HepG2 (cell line): ENCODE measurements around the gene RBM26. TPM values are rescaled to one million over a fixed set of nuclear protein-coding genes. Genes with fewer than 3 reads are reported as not detected.

Source experiments
- ATAC-seq: fragments of 200-7000 bp; cut with Tn5 transposase; 3 replicates; pipeline ENCODE4 v1.9.1; 2020; ENCODE audit warnings: mild to moderate bottlenecking, moderate library complexity
- BruUV-seq: library from RNA; stranded (reverse); fragments of 400-500 nt; replicated peaks from 2 replicates; lab custom pipeline; 2021; lab: Mats Ljungman, UMichigan
- CTCF ChIA-PET: fragments of 300-600 bp; formaldehyde crosslinking; extraction: SDS; loops from one replicate; lab custom pipeline; 2021; ENCODE audit warnings: low total read pairs, inconsistent platforms, low intra/inter-chr PET ratio; lab: Yijun Ruan, JAX
- POLR2A ChIA-PET: fragments of 350-600 bp; sonication (Branson Sonifier 250); formaldehyde crosslinking; loops from one replicate; lab custom pipeline; 2020; ENCODE audit warnings: antibody characterized with exemption, inconsistent platforms; lab: Yijun Ruan, JAX
- DNase-seq: peaks from one replicate; pipeline ENCODE4 v3.0.0-alpha.2; 2015; ENCODE audit warnings: low spot score
- FAIRE-seq: peaks from 3 replicates; lab custom pipeline; 2011; peaks lifted over from hg19 to GRCh38; lab: Jason Lieb, UNC
- H2AFZ ChIP-seq: one replicate; pipeline ENCODE4 v1.6.1; 2011; ENCODE audit warnings: low read length, inconsistent platforms
- H3K27ac ChIP-seq: fragments of 300-600 bp; 3 replicates; pipeline ENCODE4 v1.8.0; 2011; ENCODE audit warnings: mixed run types, mild to moderate bottlenecking, mixed read lengths, low read length, inconsistent platforms; ENCODE audit not compliant: insufficient read depth; ENCODE audit errors: extremely low read length
- H3K27me3 ChIP-seq, 2 experiments: fragments of 200-600 bp in 1 of 2; 2 replicates in 1 of 2; 3 replicates in 1 of 2; pipeline versions ENCODE4 v1.6.0 to v1.8.0; 2011; ENCODE audit warnings: low read length in 2 of 2, mild to moderate bottlenecking in 2 of 2, moderate library complexity in 2 of 2, inconsistent platforms in 1 of 2; ENCODE audit not compliant: insufficient read depth in 2 of 2, control insufficient read depth in 1 of 2
- H3K36me3 ChIP-seq, 2 experiments: fragments of 200-600 bp in 1 of 2; replicated peaks in 1 of 2; 2 replicates in 1 of 2; 3 replicates in 1 of 2; pipeline versions ENCODE4 v1.5.1 to v1.8.0; 2011; ENCODE audit warnings: low read length in 2 of 2, inconsistent platforms in 1 of 2; ENCODE audit not compliant: insufficient read depth in 2 of 2, control insufficient read depth in 1 of 2
- H3K4me1 ChIP-seq: 2 replicates; pipeline ENCODE4 v1.5.1; 2012; ENCODE audit warnings: low read length, inconsistent platforms; ENCODE audit not compliant: insufficient read depth
- H3K4me2 ChIP-seq: 2 replicates; pipeline ENCODE4 v1.6.0; 2011; ENCODE audit warnings: low read depth, low read length, inconsistent platforms
- H3K4me3 ChIP-seq, 3 experiments: fragments of 200-600 bp in 1 of 3; sonication (generic), shearing (Covaris generic) in 1 of 3; replicated peaks in 1 of 3; 2 replicates each; pipeline ENCODE4 v1.5.1; 2011 to 2016; ENCODE audit warnings: low read length in 3 of 3, inconsistent platforms in 2 of 3, low read depth in 2 of 3, mild to moderate bottlenecking in 2 of 3, control low read depth in 1 of 3, mixed read lengths in 1 of 3; ENCODE audit not compliant: insufficient read depth in 1 of 3
- H3K79me2 ChIP-seq: one replicate; pipeline ENCODE4 v1.6.1; 2011; ENCODE audit warnings: low read length, inconsistent platforms; ENCODE audit not compliant: insufficient read depth
- H3K9ac ChIP-seq: 2 replicates; pipeline ENCODE4 v1.6.0; 2011; ENCODE audit warnings: mild to moderate bottlenecking, low read depth, low read length, inconsistent platforms; ENCODE audit not compliant: insufficient read depth
- H3K9me3 ChIP-seq: 2 replicates; pipeline ENCODE4 v1.5.1; 2012; ENCODE audit warnings: mild to moderate bottlenecking, low read length
- H4K20me1 ChIP-seq: 2 replicates; pipeline ENCODE4 v1.6.0; 2011; ENCODE audit warnings: inconsistent platforms, mild to moderate bottlenecking, low read length, moderate library complexity; ENCODE audit not compliant: insufficient read depth
- ARNTL ChIP-seq: sonication (generic); formaldehyde crosslinking; IDR thresholded peaks from 2 replicates; pipeline ENCODE4 v1.4.0; 2020; ENCODE audit warnings: mild to moderate bottlenecking, missing genetic modification reagents
- GATA4 ChIP-seq: sonication (generic); IDR thresholded peaks from 2 replicates; pipeline ENCODE4 v1.6.1; 2016; ENCODE audit warnings: antibody characterized with exemption, low read depth, borderline replicate concordance
- KDM3A ChIP-seq: IDR thresholded peaks from 2 replicates; pipeline ENCODE4 v1.6.1; 2018; ENCODE audit warnings: low read depth, missing compliant biosample characterization
- KDM4B ChIP-seq: sonication (generic); formaldehyde crosslinking; IDR thresholded peaks from 2 replicates; pipeline ENCODE4 v1.4.0; 2020; ENCODE audit warnings: missing genetic modification reagents
- NAIF1 ChIP-seq: sonication (generic); formaldehyde crosslinking; IDR thresholded peaks from 2 replicates; pipeline ENCODE4 v1.5.0; 2020; ENCODE audit warnings: mild to moderate bottlenecking, missing genetic modification reagents, borderline replicate concordance
- SRF ChIP-seq: IDR thresholded peaks from 2 replicates; pipeline ENCODE4 v1.6.1; 2011; ENCODE audit warnings: mild to moderate bottlenecking, low read depth, low read length, moderate library complexity
- ZBTB3 ChIP-seq: sonication (generic); formaldehyde crosslinking; IDR thresholded peaks from 2 replicates; pipeline ENCODE4 v1.4.0; 2020; ENCODE audit warnings: low read depth, mild to moderate bottlenecking, moderate library complexity, missing genetic modification reagents, borderline replicate concordance
- ZMYM2 ChIP-seq: sonication (generic); formaldehyde crosslinking; IDR thresholded peaks from 2 replicates; pipeline ENCODE4 v1.8.0; 2022; ENCODE audit warnings: mild to moderate bottlenecking, missing genetic modification reagents
- ZNF253 ChIP-seq: sonication (generic); formaldehyde crosslinking; IDR thresholded peaks from 2 replicates; pipeline ENCODE4 v1.8.0; 2022; ENCODE audit warnings: mild to moderate bottlenecking, missing genetic modification reagents, borderline replicate concordance
- ZNF567 ChIP-seq: sonication (generic); formaldehyde crosslinking; IDR thresholded peaks from 2 replicates; pipeline ENCODE4 v1.8.1; 2023; ENCODE audit warnings: mild to moderate bottlenecking, missing genetic modification reagents, borderline replicate concordance
- ZNF598 ChIP-seq: sonication (generic); formaldehyde crosslinking; IDR thresholded peaks from 2 replicates; pipeline ENCODE4 v1.5.1; 2020; ENCODE audit warnings: mild to moderate bottlenecking, missing genetic modification reagents, borderline replicate concordance
- ZNF672 ChIP-seq: sonication (generic); formaldehyde crosslinking; IDR thresholded peaks from 2 replicates; pipeline ENCODE4 v1.8.1; 2022; ENCODE audit warnings: missing genetic modification reagents
- ZNF781 ChIP-seq: sonication (generic); formaldehyde crosslinking; IDR thresholded peaks from 2 replicates; pipeline ENCODE4 v1.5.1; 2020; ENCODE audit warnings: borderline replicate concordance, mild to moderate bottlenecking, missing genetic modification reagents; ENCODE audit errors: not compliant biosample characterization
- WGBS: methylation state at CpG from one replicate; pipeline ENCODE4 v1.1.6; 2017; ENCODE audit warnings: low lambda C conversion rate; 5-methylcytosine and 5-hydroxymethylcytosine counted together
- in situ Hi-C: cut with HindIII; loops from 2 replicates; pipeline ENCODE4 v1.10.0; 2017; ENCODE audit warnings: low pct_unique_long_range_greater_than_20kb; ENCODE audit not compliant: extremely low pct_ligation_motif_present
- intact Hi-C: fragments of 100-400 bp; cut with micrococcal nuclease; formaldehyde crosslinking; loops from one replicate; pipeline ENCODE4 v1.10.0; 2022; ENCODE audit not compliant: unreplicated experiment
- polyA plus RNA-seq, 8 experiments: library from polyadenylated mRNA; depleted of rRNA in 3 of 8; stranded (reverse) in 7 of 8; unstranded in 1 of 8; fragments of >200 nt; fragmentation: Illumina TruSeq in 4 of 8; extraction: Trizol in 4 of 8; gene quantifications; 2 replicates each; pipeline versions ENCODE4 v1.2.1 to v1.2.3, GENCODE V29; 2011 to 2016; ENCODE audit warnings: low read depth in 4 of 8, missing spikeins in 1 of 8, mixed read lengths in 1 of 8; ENCODE audit not compliant: insufficient read depth in 1 of 8
- total RNA-seq, 5 experiments: library from RNA; depleted of rRNA; stranded (reverse); fragments of >200 nt; fragmentation: Illumina TruSeq; extraction: Trizol; gene quantifications; 2 replicates each; pipeline ENCODE4 v1.2.3, GENCODE V29; 2016; ENCODE audit warnings: low read depth in 1 of 5
- TF ChIP-seq, protein P1 (sequence below): IDR thresholded peaks from 2 replicates; pipeline ENCODE4 v1.6.1; 2018; ENCODE audit warnings: missing genetic modification reagents
- TF ChIP-seq, protein P2 (sequence below): IDR thresholded peaks from 2 replicates; pipeline ENCODE4 v1.6.1; 2016; ENCODE audit warnings: low read depth
- TF ChIP-seq, protein P3 (sequence below): IDR thresholded peaks from 2 replicates; pipeline ENCODE4 v1.6.1; 2012; ENCODE audit warnings: inconsistent platforms
- TF ChIP-seq, protein P4 (sequence below): sonication (generic); formaldehyde crosslinking; IDR thresholded peaks from 2 replicates; pipeline ENCODE4 v1.4.0; 2020; ENCODE audit warnings: mild to moderate bottlenecking, low read depth, missing genetic modification reagents

The RBM26 gene
- total and polyA plus RNA-seq, 2 of the 13 experiments (the other 11 are each of a cell fraction or from before 2014, with no cell fraction given) = 19.4 to 34.4 TPM

DNA sequence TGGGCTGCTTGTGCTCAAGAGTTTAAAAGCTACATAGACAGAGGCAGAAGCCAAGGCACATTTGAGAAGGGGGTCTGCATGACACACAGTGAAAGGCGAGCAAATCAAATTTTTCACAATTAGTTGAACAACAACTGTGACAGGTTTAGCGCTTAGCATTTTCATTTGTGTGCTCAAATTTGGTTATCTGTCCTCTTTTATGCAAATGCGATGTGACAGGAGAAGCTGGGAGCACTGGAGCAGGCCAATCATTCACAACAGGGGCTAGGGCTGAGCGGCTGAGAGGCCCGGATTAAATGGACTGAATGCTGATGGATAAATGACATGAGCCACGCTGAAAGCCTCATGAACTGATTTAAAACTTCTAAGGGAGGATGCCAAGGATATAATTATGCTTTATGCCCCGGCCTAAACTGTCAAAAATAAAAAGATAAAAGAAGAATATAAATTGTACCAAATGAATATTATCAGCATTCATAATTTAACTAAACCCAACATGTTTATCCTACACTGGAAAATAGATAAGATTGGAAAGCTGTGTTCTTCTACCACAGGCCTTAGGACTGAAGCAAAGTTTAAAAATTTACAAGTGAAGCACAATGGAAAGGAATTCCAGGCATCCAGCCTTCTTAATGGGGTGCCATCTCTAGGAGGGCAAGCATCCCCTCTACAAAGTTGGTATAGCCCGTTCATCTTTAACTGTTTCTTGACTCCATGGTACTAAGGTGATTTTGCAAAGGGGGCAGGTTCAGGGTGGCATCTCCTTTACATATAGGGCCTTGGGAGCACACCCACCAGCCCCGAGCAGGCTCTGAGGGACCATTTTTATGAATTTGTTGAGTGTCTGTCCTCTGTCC is 117.9 kb downstream of the RBM26 start:
- no peak overlapping the region for H2AFZ ChIP-seq
- H3K9ac ChIP-seq = no peak overlapping the region
- no peak for DNase-seq
- no peak for ATAC-seq
- H3K79me2 ChIP-seq = no peaks in the 10 kb centered on the region
- H3K4me3 ChIP-seq = no peak overlapping the region
- TF ChIP-seq ZMYM2 (CRISPR knock-in tag) (no peak), SRF (no peak), GATA4 (no peak), ZNF781 (CRISPR knock-in tag) (no peak), ZNF567 (no peak), ZNF672 (CRISPR knock-in tag) (no peak), KDM4B (CRISPR knock-in tag) (no peak), ZNF598 (no peak), ARNTL (CRISPR knock-in tag) (no peak), ZNF253 (CRISPR knock-in tag) (no peak), KDM3A (no peak), ZBTB3 (CRISPR knock-in tag) (no peak), NAIF1 (CRISPR knock-in tag) (no peak)
- TF ChIP-seq, protein P1, sequence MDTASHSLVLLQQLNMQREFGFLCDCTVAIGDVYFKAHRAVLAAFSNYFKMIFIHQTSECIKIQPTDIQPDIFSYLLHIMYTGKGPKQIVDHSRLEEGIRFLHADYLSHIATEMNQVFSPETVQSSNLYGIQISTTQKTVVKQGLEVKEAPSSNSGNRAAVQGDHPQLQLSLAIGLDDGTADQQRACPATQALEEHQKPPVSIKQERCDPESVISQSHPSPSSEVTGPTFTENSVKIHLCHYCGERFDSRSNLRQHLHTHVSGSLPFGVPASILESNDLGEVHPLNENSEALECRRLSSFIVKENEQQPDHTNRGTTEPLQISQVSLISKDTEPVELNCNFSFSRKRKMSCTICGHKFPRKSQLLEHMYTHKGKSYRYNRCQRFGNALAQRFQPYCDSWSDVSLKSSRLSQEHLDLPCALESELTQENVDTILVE (CRISPR knock-in tag) = no peak
- TF ChIP-seq, protein P2, sequence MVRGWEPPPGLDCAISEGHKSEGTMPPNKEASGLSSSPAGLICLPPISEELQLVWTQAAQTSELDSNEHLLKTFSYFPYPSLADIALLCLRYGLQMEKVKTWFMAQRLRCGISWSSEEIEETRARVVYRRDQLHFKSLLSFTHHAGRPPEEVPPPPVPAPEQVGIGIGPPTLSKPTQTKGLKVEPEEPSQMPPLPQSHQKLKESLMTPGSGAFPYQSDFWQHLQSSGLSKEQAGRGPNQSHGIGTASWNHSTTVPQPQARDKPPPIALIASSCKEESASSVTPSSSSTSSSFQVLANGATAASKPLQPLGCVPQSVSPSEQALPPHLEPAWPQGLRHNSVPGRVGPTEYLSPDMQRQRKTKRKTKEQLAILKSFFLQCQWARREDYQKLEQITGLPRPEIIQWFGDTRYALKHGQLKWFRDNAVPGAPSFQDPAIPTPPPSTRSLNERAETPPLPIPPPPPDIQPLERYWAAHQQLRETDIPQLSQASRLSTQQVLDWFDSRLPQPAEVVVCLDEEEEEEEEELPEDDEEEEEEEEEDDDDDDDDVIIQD = no peak
- TF ChIP-seq, protein P3, sequence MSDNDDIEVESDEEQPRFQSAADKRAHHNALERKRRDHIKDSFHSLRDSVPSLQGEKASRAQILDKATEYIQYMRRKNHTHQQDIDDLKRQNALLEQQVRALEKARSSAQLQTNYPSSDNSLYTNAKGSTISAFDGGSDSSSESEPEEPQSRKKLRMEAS = no peak
- TF ChIP-seq, protein P4, sequence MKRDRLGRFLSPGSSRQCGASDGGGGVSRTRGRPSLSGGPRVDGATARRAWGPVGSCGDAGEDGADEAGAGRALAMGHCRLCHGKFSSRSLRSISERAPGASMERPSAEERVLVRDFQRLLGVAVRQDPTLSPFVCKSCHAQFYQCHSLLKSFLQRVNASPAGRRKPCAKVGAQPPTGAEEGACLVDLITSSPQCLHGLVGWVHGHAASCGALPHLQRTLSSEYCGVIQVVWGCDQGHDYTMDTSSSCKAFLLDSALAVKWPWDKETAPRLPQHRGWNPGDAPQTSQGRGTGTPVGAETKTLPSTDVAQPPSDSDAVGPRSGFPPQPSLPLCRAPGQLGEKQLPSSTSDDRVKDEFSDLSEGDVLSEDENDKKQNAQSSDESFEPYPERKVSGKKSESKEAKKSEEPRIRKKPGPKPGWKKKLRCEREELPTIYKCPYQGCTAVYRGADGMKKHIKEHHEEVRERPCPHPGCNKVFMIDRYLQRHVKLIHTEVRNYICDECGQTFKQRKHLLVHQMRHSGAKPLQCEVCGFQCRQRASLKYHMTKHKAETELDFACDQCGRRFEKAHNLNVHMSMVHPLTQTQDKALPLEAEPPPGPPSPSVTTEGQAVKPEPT (CRISPR knock-in tag) = no peak
- no peaks in the 10 kb centered on the region for H3K9me3 ChIP-seq
- BruUV-seq = no TSS peak
- H3K4me2 ChIP-seq = no peak overlapping the region
- no peak for FAIRE-seq
- ChIA-PET POLR2A (no interaction called here), CTCF (no interaction called here)
- no peaks in the 10 kb centered on the region for H4K20me1 ChIP-seq
- in situ Hi-C loops (no loop called here), intact Hi-C loops (no loop called here)
- peaks cover 6% of the 10 kb centered on the region for H3K4me1 ChIP-seq
- WGBS = 46% methylated on average over 9 of the region's 9 CpGs
- H3K27ac ChIP-seq = no peak overlapping the region
- H3K27me3 ChIP-seq = no peaks in the 10 kb centered on the region
- H3K36me3 ChIP-seq = no peaks in the 10 kb centered on the region
